CD14-positive monocyte (primary cell): ENCODE results near the gene TEDC1. TPM values are rescaled to one million over a fixed set of nuclear protein-coding genes. Genes with fewer than 3 reads are reported as not detected.

Experiments used
- DNase-seq, 3 donors: peaks; one replicate each; pipeline ENCODE4 v3.0.0-alpha.2; 2011 to 2022
- H2AFZ ChIP-seq: 2 replicates; pipeline ENCODE4 v1.6.0; 2012; ENCODE audit warnings: mild to moderate bottlenecking, low read depth, low read length, inconsistent platforms; ENCODE audit not compliant: insufficient read depth, poor library complexity, severe bottlenecking
- H3K27ac ChIP-seq, 2 donors: 1 replicate in 1 of 2; 2 replicates in 1 of 2; pipeline ENCODE4 v1.5.1; 2012 to 2013; ENCODE audit warnings: low read length in 2 of 2, control low read depth in 1 of 2, inconsistent platforms in 1 of 2, low read depth in 1 of 2, mild to moderate bottlenecking in 1 of 2
- H3K27me3 ChIP-seq, 2 donors: one replicate each; pipeline versions ENCODE4 v1.6.0 to v1.6.1; 2011 to 2013; ENCODE audit warnings: low read length in 2 of 2; ENCODE audit not compliant: control insufficient read depth in 2 of 2, insufficient read depth in 2 of 2
- H3K36me3 ChIP-seq, 2 donors: replicated peaks in 1 of 2; 1 replicate in 1 of 2; 2 replicates in 1 of 2; pipeline versions ENCODE4 v1.5.1 to v1.6.1; 2012 to 2013; ENCODE audit warnings: low read length in 2 of 2, control low read depth in 1 of 2, inconsistent platforms in 1 of 2, mild to moderate bottlenecking in 1 of 2; ENCODE audit not compliant: insufficient read depth in 2 of 2, control insufficient read depth in 1 of 2
- H3K4me1 ChIP-seq, 2 donors: 1 replicate in 1 of 2; 2 replicates in 1 of 2; pipeline versions ENCODE4 v1.5.1 to v1.6.1; 2012 to 2013; ENCODE audit warnings: low read length in 2 of 2, control low read depth in 1 of 2, inconsistent platforms in 1 of 2, mild to moderate bottlenecking in 1 of 2, moderate library complexity in 1 of 2; ENCODE audit not compliant: insufficient read depth in 2 of 2, control insufficient read depth in 1 of 2
- H3K4me2 ChIP-seq: replicated peaks from 2 replicates; pipeline ENCODE3; 2012; ENCODE audit warnings: low read length, moderate library complexity, mild to moderate bottlenecking; ENCODE audit not compliant: poor library complexity, severe bottlenecking; ENCODE audit errors: extremely low read depth
- H3K4me3 ChIP-seq, 3 experiments: fragments of 200-600 bp in 1 of 3; sonication (generic) in 1 of 3; replicated peaks in 1 of 3; 1 replicate in 2 of 3; 2 replicates in 1 of 3; pipeline ENCODE4 v1.5.1; 2011 to 2013; ENCODE audit warnings: low read length in 3 of 3, mild to moderate bottlenecking in 3 of 3, control low read depth in 2 of 3, low read depth in 2 of 3, inconsistent platforms in 1 of 3, moderate library complexity in 1 of 3
- H3K79me2 ChIP-seq: 2 replicates; pipeline ENCODE4 v1.6.0; 2012; ENCODE audit warnings: mild to moderate bottlenecking, control low read depth, inconsistent platforms, low read length, moderate library complexity; ENCODE audit not compliant: insufficient read depth
- H3K9ac ChIP-seq: 2 replicates; pipeline ENCODE4 v1.6.0; 2017; ENCODE audit warnings: low read length, mild to moderate bottlenecking; ENCODE audit not compliant: insufficient read depth, poor library complexity, severe bottlenecking
- H3K9me3 ChIP-seq, 2 donors: replicated peaks in 1 of 2; 1 replicate in 1 of 2; 2 replicates in 1 of 2; pipeline versions ENCODE4 v1.5.1 to v1.6.1; 2012 to 2013; ENCODE audit warnings: low read length in 2 of 2, control low read depth in 1 of 2; ENCODE audit not compliant: control insufficient read depth in 1 of 2, insufficient read depth in 1 of 2
- H4K20me1 ChIP-seq: 2 replicates; pipeline ENCODE4 v1.6.0; 2012; ENCODE audit warnings: mild to moderate bottlenecking, low read length, control low read depth, moderate library complexity; ENCODE audit not compliant: insufficient read depth
- H3K27ac Mint-ChIP-seq, 7 donors: one replicate each; pipeline ENCODE4 v1.8.0; 2020; ENCODE audit warnings: mild to moderate bottlenecking in 7 of 7, mixed read lengths in 7 of 7, moderate library complexity in 6 of 7, inconsistent platforms in 2 of 7
- H3K27me3 Mint-ChIP-seq, 3 donors: one replicate each; pipeline ENCODE4 v1.8.0; 2021 to 2022; ENCODE audit warnings: low read depth in 3 of 3, mild to moderate bottlenecking in 3 of 3, mixed read lengths in 3 of 3, moderate library complexity in 3 of 3, inconsistent platforms in 1 of 3
- H3K36me3 Mint-ChIP-seq, 2 donors: one replicate each; pipeline ENCODE4 v1.8.0; 2020; ENCODE audit warnings: mixed read lengths in 2 of 2, inconsistent platforms in 1 of 2, mild to moderate bottlenecking in 1 of 2
- H3K4me1 Mint-ChIP-seq: one replicate; pipeline ENCODE4 v1.8.0; 2020; ENCODE audit warnings: mild to moderate bottlenecking, mixed read lengths
- H3K4me3 Mint-ChIP-seq, 2 donors: one replicate each; pipeline ENCODE4 v1.8.0; 2020; ENCODE audit warnings: mild to moderate bottlenecking in 2 of 2, mixed read lengths in 2 of 2, moderate library complexity in 1 of 2
- H3K9me3 Mint-ChIP-seq, 7 donors: one replicate each; pipeline ENCODE4 v1.8.0; 2020 to 2022; ENCODE audit warnings: mixed read lengths in 7 of 7, mild to moderate bottlenecking in 6 of 7, moderate library complexity in 6 of 7, inconsistent platforms in 2 of 7
- CTCF ChIP-seq: fragments of 200-600 bp; IDR thresholded peaks from one replicate; pipeline ENCODE4 v1.8.0; 2022; ENCODE audit warnings: antibody characterized with exemption, mild to moderate bottlenecking
- WGBS: methylation state at CpG from one replicate; pipeline ENCODE4 v1.1.5; 2013; ENCODE audit warnings: missing lambda C conversion rate; ENCODE audit not compliant: insufficient coverage; 5-methylcytosine and 5-hydroxymethylcytosine counted together
- intact Hi-C, 2 donors: fragments of 100-400 bp; cut with micrococcal nuclease; formaldehyde crosslinking; loops; one replicate each; pipeline versions ENCODE4 v1.15.0 to v1.15.1; 2023
- polyA plus RNA-seq, 3 donors: library from polyadenylated mRNA; depleted of rRNA in 1 of 3; unstranded in 2 of 3; stranded (reverse) in 1 of 3; fragments of 300-500 nt in 2 of 3; fragments of >200 nt in 1 of 3; fragmentation: Illumina TruSeq in 2 of 3; gene quantifications; 1 replicate in 2 of 3; 2 replicates in 1 of 3; pipeline ENCODE4 v1.2.3, GENCODE V29; 2012 to 2021

The TEDC1 gene
- polyA plus RNA-seq, 3 donors: 7.8 to 23.4 (median 9.0) TPM

- no peak overlapping the region for H2AFZ ChIP-seq
- peaks cover 0 to 4% of the 10 kb centered on the region in 2 donors for H3K27me3 ChIP-seq
- Mint-ChIP-seq H3K9me3 (no peaks in the 10 kb centered on the region), H3K36me3 (peaks cover 20 to 38% of the 10 kb centered on the region in 2 donors), H3K4me1 (no peaks in the 10 kb centered on the region), H3K4me3 (no peak overlapping the region), H3K27me3 (peaks cover 3 to 9% (median 3%) of the 10 kb centered on the region in 3 donors), H3K27ac (no peak overlapping the region)
- H3K36me3 ChIP-seq: peaks cover 52 to 54% of the 10 kb centered on the region in 2 donors
- H3K9ac ChIP-seq: no peak overlapping the region
- H3K27ac ChIP-seq: no peak overlapping the region
- no peak for DNase-seq
- no peaks in the 10 kb centered on the region for H3K9me3 ChIP-seq
- H3K4me2 ChIP-seq: no peak overlapping the region
- intact Hi-C loops: no loop called here
- 94% methylated on average over 22 of the region's 22 CpGs for WGBS
- no peak overlapping the region for H3K4me3 ChIP-seq
- H3K4me1 ChIP-seq: no peaks in the 10 kb centered on the region
- H3K79me2 ChIP-seq: no peaks in the 10 kb centered on the region
- no peak for TF ChIP-seq CTCF
- H4K20me1 ChIP-seq: no peaks in the 10 kb centered on the region
These were observed 23.0 kb upstream of the TEDC1 start for GRCh38 chr14:105467942-105468471.

GRCh38 chr14:105468621-105469241 is 22.3 kb upstream of the TEDC1 start:
- Histone ChIP-seq H3K27ac (no peak overlapping the region), H3K27me3 (peaks cover 3 to 11% of the 10 kb centered on the region in 2 donors), H3K4me3 (no peak overlapping the region), H3K79me2 (no peaks in the 10 kb centered on the region), H2AFZ (no peak overlapping the region), H3K9me3 (no peaks in the 10 kb centered on the region), H3K36me3 (peaks cover 45 to 47% of the 10 kb centered on the region in 2 donors), H3K4me1 (peaks cover 5 to 6% of the 10 kb centered on the region in 2 donors), H4K20me1 (no peaks in the 10 kb centered on the region), H3K9ac (no peak overlapping the region), H3K4me2 (no peak overlapping the region)
- peaks cover 5% of the 10 kb centered on the region for H3K4me1 Mint-ChIP-seq
- no peaks in the 10 kb centered on the region for H3K9me3 Mint-ChIP-seq
- intact Hi-C loops: no loop called here
- no peak for DNase-seq
- 94% methylated on average over 14 of the region's 19 CpGs for WGBS
- peaks cover 15 to 31% of the 10 kb centered on the region in 2 donors for H3K36me3 Mint-ChIP-seq
- H3K27ac Mint-ChIP-seq: no peak overlapping the region
- peaks cover 8 to 15% (median 8%) of the 10 kb centered on the region in 3 donors for H3K27me3 Mint-ChIP-seq
- no peak for TF ChIP-seq CTCF
- H3K4me3 Mint-ChIP-seq: no peak overlapping the region
